Right renal cortex interstitium (tissue), 3 donors: Measurements from ENCODE around the gene TUBGCP2. TPM values are rescaled to one million over a fixed set of nuclear protein-coding genes. Genes with fewer than 3 reads are reported as not detected.
"Not testable (repeated sequence)": the region's sequence is repeated elsewhere in the genome, so short reads cannot be mapped to it uniquely, and the experiment has no call there.

Source experiments
- DNase-seq, 3 donors: peaks; one replicate each; pipeline ENCODE4 v3.0.0-alpha.2; 2013; ENCODE audit warnings: low read depth in 3 of 3, low spot score in 2 of 3
- polyA plus RNA-seq, 3 donors: library from polyadenylated mRNA; unstranded; fragments of 120-200 nt; gene quantifications; one replicate each; pipeline ENCODE4 v1.2.1, GENCODE V29; 2013; ENCODE audit not compliant: insufficient read length in 3 of 3

Gene TUBGCP2
- polyA plus RNA-seq, 3 donors, result 53.6 to 60.4 (median 56.3) TPM

GRCh38 chr10:133270204-133270603 is 38.5 kb downstream of the TUBGCP2 start:
- DNase-seq, result no peak

DNA sequence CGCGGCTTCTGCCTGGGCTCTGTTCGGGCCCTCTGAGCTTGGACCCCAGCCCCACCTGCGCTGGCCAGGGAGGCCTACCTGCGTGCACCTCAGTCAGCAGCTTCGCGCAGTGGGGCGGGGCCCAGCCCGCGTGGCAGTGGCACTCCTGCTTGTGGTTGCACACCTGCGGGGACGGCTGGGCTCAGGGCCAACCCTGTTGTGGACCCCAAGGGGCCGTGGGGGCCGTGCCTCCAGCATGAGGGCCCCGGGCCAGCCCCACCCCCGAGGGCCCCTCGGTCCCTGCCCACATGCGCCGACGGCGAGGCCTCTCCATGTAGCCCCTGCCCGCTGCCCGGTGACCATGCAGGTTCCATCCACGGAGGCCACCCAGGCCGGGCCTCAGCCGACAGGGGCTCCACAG is 39.3 kb downstream of the TUBGCP2 start:
- no peak for DNase-seq

- DNase-seq, result no peak
These were observed 40.1 kb downstream of the TUBGCP2 start for GRCh38 chr10:133268532-133268931.

DNA sequence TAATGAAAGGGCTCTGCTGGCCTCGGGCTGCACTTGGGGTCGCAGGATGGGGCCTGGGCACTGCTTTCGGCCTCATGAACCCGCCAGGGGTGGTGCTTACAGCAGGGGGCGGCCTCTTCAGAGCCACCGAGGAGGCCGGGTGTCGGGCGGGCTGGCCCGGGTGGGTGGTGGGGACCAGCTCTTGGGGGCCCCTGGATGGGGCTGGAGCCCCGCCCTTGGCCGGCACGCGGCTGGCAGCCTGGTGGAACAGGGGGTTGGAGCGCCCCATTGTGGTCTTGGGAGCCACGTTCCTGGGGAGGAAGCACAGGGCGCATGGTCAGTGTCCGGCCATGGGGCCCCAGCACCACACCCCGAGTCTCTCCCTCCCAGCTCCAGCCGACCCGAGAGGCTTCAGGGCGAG is 40.8 kb downstream of the TUBGCP2 start:
- DNase-seq, result no peak

DNA sequence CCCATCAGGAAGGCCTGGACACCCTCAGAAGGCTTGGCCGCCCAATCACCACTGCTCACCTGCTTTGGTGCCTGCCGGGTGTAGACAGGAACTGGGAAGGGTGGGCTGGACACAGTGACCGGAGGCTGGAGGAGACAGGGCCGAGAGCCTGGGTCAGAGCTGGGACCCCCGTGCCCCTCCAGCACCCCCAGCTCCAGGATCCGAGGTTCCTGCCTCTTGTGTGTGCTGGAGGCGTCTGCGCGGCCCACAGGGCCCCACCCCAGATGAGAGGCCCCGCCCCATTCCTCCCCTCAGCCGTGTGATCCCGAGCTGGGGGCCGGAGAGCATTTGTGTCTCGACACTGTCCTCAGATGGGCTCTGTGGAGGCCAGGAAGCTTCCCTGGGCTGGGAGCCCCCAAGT is 41.4 kb downstream of the TUBGCP2 start:
- DNase-seq, result no peak

DNA sequence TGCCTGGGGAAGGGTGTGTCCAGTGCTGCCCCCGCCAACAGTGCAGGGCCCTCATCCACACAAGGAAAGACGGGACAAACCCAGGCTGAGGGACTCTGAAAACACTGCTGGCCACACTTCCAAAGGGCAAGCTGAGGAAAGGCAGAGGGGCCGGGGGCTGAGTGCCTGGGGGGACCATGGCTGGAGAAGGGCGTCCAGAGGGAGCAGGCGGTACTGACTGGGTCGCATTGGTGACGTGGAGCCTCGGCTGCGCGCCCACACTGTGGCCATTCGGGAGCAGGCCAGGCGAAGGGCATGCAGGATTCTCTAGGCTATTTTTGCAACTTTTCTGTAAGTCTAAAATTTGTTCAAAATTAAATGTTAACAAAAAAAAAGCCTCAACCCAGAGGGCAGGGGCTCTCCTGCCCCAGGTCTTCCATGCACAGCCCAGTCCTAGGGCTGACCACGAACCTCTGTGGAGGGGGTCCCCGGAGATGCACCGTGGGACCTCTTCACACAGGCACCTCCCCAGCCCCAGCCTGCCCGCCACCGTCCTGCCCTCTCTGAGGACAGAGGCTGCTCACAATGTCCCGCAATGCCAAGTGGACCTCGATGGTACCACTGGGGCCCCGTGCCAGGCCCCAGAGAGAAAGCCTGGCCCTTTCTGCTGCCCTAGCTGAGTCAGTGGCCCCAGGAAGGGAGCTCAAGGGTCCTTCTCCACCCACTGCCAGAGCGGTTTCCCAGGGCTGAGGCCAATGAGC is 42.4 kb downstream of the TUBGCP2 start:
- DNase-seq, result no peak

- not testable (repeated sequence) for DNase-seq
These were observed 43.6 kb downstream of the TUBGCP2 start for GRCh38 chr10:133265052-133265451.

GRCh38 chr10:133264461-133264860 is 44.2 kb downstream of the TUBGCP2 start:
- no peak for DNase-seq

GRCh38 chr10:133263674-133264073 is 45.0 kb downstream of the TUBGCP2 start:
- DNase-seq, result no peak

DNA sequence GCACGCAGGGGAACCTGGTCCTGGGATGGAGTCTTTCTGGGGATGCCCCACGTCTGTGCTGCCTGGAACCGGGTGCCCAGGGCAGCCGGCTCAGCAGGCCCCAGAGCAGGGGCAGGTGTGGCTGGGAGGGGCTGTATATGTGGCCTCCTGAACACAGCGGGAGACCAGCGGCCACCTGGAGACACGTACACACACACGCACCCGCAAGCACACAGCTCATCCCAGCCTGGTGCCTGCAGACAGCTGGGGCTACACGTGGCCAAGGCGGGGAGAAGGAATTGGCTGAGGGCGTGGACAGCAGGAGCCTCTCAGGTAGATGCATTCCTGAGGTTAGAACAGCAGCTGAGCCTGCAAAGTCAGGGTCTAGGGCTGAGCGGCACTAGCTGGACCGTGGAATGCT is 46.0 kb downstream of the TUBGCP2 start:
- DNase-seq, result no peak

DNA sequence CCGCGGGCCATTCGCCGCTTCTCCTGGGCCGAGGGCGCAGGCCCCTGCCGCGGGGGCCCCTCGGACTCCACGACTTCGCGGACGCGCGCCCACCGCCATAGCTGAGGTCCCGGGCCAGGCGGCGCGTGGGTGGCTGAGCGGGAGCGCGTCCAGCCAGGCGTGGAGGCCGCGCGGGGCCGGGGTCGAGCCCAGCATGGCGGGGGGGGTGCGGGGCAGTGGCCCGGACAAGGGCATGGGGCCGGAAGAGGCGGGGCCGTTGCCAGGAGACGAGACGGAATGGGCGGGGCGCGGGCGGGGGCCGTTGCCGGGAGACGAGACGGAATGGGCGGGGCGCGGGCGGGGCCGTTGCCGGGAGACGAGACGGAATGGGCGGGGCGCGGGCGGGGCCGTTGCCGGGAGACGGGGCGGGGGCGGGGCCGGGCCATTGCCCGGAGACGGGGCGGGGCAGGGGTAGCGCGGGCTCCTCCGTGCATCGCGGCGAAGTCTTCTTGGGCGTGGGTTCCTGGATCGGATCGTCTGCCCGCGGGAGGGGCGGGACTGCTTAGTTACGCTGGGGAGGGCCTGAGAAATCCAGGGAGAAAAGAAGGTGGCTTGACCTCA is 46.8 kb downstream of the TUBGCP2 start:
- no peak for DNase-seq

DNA sequence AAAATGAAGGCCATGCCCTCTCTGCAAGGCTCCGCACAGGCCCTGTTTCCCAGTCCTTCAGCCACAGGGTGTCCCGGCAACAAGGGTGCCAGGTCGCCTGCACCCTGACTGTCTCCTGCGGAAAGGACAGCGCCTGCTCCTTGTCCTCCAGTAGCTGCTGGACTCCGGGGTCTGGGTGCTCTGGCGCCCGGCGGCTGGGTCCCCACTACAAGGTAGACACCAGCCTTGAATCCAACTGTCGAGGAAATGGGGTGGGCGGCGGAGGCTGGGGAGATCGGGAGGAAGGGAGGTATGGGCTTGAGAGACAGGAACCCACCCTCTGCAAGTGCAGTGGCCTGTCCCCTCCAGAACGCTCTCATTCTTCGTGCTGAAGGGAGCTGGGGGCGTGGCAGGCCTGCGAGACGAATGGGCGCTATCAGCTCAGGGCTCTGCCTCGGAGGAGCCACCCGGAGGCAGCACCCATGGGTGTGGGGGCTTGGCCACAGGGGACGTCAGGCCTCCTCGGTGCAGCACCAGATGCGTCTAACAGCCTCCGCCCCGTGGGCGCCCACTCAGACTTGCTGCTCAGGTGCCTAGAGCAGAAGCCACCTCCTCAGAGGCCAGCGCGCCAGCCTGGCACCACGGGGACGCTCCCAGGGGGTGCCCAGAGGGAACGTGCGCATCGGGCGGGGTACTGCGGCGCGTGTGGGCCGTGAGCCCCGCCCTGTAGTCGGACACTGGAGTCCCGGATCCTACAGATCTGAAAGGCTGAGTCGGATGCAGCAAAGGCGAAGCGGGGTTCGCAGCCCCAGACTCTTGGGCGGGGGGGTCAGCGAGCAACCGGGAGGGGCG is 47.6 kb downstream of the TUBGCP2 start:
- DNase-seq, result no peak

GRCh38 chr10:133259602-133259989 is 49.1 kb downstream of the TUBGCP2 start:
- DNase-seq, result no peak

DNA sequence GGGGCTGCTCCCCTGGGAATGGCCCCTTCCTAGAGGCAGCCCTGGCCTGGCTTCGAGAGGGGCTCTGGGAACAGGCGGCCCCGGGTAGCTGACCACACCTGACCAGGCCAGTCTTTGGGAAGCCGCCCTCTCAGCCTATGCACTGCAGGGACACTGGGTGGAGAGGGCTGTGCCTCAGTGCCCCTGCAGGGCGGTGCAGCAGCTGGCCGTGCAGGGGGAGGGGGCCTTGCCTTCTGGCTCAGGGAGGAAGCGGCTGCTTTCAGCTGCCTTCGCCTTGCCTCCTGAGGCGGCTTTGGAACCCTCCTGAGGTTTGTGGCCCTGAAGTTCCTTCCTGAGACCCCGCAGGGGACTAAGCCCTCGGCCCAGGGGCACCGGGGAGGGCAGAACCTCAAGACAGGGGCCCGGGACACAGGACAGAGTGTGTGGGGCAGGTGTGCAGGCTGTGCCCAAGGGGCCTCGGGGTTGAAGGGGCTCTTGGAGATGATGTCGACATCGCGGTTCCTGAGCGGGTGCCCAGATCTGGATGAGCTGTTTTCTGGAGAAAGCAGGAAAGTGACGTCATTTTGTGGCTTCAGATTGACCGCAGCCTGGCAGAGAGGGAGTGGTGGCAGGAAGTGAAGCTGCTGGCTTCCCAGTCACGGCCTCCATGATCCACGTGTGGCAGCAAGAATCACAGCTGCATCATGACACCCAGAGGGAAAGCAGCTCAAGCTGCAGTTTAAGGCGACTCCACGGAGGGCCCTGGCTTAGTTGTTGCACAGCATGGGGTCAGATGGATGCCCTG is 49.7 kb downstream of the TUBGCP2 start:
- DNase-seq, result no peak

GRCh38 chr10:133258066-133258817 is 50.4 kb downstream of the TUBGCP2 start:
- no peak for DNase-seq

GRCh38 chr10:133257489-133258065 is 51.1 kb downstream of the TUBGCP2 start:
- no peak for DNase-seq

GRCh38 chr10:133255323-133255722 is 53.3 kb downstream of the TUBGCP2 start:
- no peak for DNase-seq

DNA sequence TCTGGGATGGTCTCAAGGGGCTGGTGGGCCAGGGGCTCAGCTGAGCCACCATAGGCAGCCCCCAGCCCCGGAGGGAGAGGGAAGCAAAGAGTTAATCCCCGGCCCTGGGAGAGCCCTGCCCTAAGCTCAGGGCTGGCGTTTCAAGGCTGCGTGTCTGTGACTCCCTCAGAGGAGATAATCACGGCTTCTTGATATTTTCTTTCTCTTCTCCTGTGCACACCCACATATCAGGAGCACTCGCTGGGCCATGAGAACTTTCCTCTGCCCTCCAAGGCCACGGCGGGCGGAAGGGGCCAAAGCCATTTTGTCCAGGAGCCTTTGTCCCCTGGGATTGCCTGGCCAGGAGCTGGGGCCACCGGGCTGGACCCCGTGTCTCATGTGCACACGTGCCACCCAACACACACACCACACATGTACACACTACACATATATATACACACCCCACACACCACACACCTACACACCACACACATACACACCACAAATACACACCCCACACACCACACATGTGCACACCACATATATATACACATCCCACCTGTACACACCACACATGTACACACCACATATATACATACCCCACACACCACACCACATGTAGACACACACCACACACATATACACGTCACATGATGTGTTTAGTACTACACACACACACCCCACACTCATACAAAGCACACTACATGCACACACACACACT is 54.1 kb downstream of the TUBGCP2 start:
- no peak for DNase-seq

GRCh38 chr10:133253361-133253955 is 55.2 kb downstream of the TUBGCP2 start:
- no peak for DNase-seq
